GM13977 (cell line): Measurements from ENCODE around the gene ALDH1L1.

Source experiments
- DNase-seq: peaks from one replicate; pipeline ENCODE4 v3.0.0; 2012; ENCODE audit warnings: low spot score
- in situ Hi-C: fragments of 300-500 bp; cut with MboI; formaldehyde crosslinking; loops from one replicate; pipeline ENCODE4 v1.12.0; 2022; ENCODE audit warnings: low sequenced_read_pairs, low pct_unique_long_range_greater_than_20kb, mixed read lengths, inconsistent platforms; ENCODE audit not compliant: unreplicated experiment
- TF ChIP-seq, protein P1 (sequence below): IDR thresholded peaks from 2 replicates; pipeline ENCODE4 v1.5.1; 2012; ENCODE audit warnings: mild to moderate bottlenecking, control low read depth; ENCODE audit not compliant: insufficient read depth; ENCODE audit errors: extremely low read depth, missing control alignments

The ALDH1L1 gene

DNA sequence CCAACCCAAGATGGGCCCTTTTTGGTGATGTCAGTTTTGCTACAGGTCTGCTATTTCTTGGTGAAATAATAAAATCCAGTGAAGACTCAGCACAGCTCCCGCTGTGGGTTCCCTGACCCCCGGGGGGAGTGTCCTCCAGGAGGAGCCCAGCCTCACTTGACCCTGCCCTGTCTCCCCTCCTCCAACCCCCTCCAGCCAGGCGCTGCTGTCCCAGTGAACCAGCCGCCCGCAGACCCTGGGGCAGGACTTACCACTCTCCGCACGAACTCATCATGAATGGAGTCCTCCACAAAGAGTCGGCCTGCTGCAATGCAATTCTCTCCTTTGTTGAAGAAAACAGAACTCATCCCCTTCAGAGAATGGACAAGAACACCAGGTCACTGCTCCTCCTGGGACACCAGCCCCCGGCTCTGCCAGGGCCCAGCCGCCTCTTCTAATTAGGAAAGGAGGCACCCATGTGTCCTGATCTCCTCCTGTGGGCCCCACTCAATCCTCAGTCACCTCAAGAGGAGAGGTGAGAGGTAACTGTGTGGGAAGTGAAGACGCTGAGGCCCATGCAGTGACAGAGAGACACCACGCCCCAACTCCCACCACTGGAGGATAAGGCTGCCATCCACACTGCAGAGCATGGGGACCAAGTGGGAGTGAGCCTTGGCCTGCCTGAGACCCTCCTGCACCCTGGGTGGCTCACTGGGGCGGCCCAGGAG, 67.7 kb downstream of the ALDH1L1 start:
- TF ChIP-seq, protein P1, sequence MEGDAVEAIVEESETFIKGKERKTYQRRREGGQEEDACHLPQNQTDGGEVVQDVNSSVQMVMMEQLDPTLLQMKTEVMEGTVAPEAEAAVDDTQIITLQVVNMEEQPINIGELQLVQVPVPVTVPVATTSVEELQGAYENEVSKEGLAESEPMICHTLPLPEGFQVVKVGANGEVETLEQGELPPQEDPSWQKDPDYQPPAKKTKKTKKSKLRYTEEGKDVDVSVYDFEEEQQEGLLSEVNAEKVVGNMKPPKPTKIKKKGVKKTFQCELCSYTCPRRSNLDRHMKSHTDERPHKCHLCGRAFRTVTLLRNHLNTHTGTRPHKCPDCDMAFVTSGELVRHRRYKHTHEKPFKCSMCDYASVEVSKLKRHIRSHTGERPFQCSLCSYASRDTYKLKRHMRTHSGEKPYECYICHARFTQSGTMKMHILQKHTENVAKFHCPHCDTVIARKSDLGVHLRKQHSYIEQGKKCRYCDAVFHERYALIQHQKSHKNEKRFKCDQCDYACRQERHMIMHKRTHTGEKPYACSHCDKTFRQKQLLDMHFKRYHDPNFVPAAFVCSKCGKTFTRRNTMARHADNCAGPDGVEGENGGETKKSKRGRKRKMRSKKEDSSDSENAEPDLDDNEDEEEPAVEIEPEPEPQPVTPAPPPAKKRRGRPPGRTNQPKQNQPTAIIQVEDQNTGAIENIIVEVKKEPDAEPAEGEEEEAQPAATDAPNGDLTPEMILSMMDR = no peak
- in situ Hi-C loops = no loop called here
- DNase-seq = no peak

DNA sequence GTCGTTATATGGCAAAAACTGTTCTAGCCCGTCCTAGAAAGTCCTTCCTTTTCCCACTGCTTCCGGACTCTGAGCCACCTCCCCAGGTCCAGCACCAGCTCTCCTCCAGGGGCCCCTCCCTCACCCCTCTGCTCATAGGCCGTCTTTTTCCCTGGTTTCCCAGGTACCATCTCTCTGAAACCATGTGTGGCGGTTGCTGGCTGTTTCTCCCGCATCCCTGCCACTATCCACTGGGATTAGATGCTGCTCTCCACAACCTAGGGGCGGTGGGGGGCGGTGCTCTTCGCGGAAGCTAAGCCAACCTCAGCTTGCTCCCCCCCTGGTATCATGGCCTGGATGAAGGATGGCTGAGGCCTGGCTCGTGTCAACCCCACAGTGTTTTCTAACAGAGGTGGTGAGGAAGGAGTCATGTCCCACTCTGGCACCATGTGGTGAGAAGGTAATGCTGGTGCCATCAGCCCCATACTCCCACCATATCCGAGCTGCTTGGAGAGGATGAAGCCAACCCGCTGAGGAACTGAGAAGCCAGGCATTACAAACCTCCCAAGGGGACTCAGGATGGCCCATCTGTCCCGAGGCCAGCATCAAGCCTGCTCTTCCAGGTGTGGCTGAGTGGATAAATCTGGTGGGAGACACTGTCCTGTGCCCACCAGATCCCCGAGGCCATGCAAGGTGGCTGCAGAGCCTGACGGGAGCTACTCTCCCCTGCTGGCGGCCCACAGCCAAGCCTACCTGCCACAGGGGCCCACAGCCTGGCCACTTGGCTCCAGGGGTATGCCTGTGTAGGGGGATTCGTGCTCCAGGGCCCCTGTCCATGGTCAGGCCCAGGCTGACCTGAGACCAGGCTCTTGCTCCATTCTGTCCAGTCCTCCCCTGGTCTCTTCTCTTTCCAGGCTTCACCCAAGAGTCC, 68.6 kb downstream of the ALDH1L1 start:
- in situ Hi-C loops = no loop called here
- TF ChIP-seq, protein P1 = no peak
- no peak for DNase-seq

DNA sequence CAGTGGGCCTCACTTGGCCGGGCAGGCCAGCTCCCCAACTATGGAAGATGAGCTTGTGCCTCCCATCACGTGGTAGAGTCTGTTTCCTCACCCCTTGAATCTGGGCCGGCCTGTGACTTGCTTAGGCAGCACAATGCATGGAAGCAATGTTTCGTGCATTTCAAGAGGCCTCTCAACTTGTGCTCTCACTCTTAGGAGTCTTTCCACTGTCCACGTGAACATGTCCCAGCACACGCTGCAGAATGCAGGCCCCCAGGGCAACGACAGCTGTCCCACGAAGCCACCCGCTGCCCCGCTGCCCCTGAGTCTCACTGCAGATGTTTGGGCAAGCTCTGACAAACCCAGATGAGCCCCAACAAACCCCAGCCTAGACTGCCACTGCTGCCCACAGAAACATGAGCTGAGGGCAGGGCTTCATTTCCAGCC, 69.2 kb downstream of the ALDH1L1 start:
- TF ChIP-seq, protein P1 = no peak
- no peak for DNase-seq
- in situ Hi-C loops = no loop called here

DNA sequence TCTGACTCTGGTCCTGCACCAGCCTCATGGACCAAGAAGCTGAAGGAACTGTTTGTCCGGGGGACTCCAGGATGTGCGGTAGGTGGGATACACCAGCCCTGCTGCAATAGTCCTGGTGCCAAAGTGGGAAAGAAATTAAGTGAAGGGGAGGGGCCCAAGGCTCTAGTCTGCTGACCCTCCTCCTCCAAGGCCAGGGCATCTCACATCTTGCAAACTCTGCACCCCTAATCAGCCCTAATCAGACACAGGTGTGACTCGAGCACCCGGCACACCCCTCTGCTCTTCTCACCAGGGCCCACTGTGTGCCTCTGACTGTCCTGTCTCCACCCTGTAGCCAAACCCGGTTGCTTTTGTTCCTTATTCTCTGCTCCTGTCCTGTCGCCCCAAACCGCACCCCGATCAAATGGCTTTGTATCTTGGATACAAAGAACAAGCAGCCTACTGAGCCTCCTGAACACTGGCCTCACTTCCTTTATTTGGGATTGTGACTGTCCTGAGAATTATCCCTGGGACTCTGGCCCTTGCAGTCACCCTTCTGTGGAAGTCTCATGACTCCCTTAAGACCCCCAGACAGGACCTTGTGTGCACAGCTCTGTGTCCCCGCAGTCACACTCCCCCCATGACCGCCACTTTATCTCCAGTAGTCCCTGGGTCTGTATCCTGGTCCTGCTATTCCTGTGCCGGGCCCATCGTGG, 69.8 kb downstream of the ALDH1L1 start:
- TF ChIP-seq, protein P1 = no peak
- in situ Hi-C loops = no loop called here
- DNase-seq = no peak

DNA sequence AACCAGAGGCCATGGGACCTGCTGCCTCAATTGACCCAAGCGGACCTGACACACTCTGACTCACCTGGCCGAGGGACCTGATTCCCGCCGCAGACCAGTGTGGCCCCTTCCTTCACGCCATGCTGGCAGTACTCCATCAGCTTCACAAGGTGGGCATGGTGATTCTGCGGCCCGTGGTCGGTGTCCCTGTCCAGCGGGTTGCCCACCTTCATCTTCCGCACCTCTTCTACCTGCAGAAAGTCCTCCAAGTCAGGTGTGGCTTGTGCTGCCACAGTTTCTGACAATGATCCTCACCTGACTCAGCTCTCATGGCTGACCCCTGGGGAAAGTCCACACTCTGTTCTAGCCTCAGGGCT, 70.5 kb downstream of the ALDH1L1 start:
- in situ Hi-C loops = no loop called here
- TF ChIP-seq, protein P1 = no peak
- no peak for DNase-seq

DNA sequence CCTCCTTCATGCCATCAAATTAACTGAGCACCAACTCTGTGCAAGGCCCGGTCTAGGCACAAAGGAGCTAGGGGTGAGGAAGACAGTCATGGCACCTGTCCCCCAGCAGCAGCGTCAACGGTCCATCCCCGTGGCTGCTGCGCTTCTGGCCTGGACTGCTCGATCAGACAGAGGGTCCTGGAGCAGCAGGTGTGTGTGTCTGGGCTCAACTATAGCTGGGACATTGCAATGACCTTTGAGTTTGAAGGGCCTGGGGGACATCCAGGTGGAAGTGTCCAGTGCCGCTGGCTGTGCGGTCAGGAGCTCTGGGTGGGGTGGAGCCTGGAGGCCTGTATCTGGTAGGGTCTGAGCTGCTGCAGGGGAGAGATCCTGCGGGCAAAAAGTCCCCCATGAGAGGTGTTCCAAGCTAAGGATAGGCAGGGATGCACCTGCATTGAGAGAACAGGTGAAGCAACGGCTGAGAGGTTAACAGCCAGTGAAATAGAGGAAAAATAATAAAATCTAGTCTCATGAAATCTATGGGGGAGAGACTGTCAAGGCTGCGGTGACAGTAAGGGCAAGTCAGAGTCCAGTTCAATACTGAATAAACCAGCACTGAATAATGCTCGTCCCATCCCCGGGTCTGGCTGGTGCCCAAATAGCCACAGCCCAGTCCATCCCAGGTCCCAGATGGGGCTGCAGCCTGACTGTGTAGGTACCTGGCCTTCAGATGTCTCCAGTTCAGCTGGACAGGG, 71.1 kb downstream of the ALDH1L1 start:
- in situ Hi-C loops = no loop called here
- TF ChIP-seq, protein P1 = no peak
- DNase-seq = no peak
